Calu3 (cell line): ENCODE results near the gene C3orf85. TPM values are rescaled to one million over a fixed set of nuclear protein-coding genes. Genes with fewer than 3 reads are reported as not detected.

Experiments
- BruUV-seq: library from RNA; stranded (reverse); fragments of 400-500 nt; replicated peaks from 2 replicates; lab custom pipeline; 2021; lab: Mats Ljungman, UMichigan
- CTCF ChIA-PET: fragments of 300-600 bp; sonication (Branson Sonifier 250); formaldehyde crosslinking; loops from one replicate; lab custom pipeline; 2022; ENCODE audit warnings: antibody characterized with exemption; lab: Charles Lee
- DNase-seq: peaks from one replicate; pipeline ENCODE4 v3.0.0; 2022
- H3K27ac Mint-ChIP-seq: one replicate; pipeline ENCODE4 v1.8.0; 2022; ENCODE audit warnings: mixed read lengths; ENCODE audit not compliant: unreplicated experiment
- H3K27me3 Mint-ChIP-seq: one replicate; pipeline ENCODE4 v1.8.0; 2022; ENCODE audit warnings: mixed read lengths; ENCODE audit not compliant: unreplicated experiment
- H3K36me3 Mint-ChIP-seq: one replicate; pipeline ENCODE4 v1.8.0; 2022; ENCODE audit warnings: mild to moderate bottlenecking, moderate library complexity, mixed read lengths; ENCODE audit not compliant: insufficient read depth, unreplicated experiment
- H3K4me1 Mint-ChIP-seq: one replicate; pipeline ENCODE4 v1.8.0; 2022; ENCODE audit warnings: mild to moderate bottlenecking, low read depth, mixed read lengths; ENCODE audit not compliant: unreplicated experiment
- H3K4me3 Mint-ChIP-seq: one replicate; pipeline ENCODE4 v1.8.0; 2022; ENCODE audit warnings: mild to moderate bottlenecking, low read depth, moderate library complexity, mixed read lengths; ENCODE audit not compliant: unreplicated experiment
- H3K9me3 Mint-ChIP-seq: one replicate; pipeline ENCODE4 v1.8.0; 2022; ENCODE audit warnings: low read depth, mixed read lengths; ENCODE audit not compliant: unreplicated experiment
- CTCF ChIP-seq: fragments of 200-600 bp; IDR thresholded peaks from one replicate; pipeline ENCODE4 v1.8.0; 2022; ENCODE audit warnings: antibody characterized with exemption; ENCODE audit not compliant: unreplicated experiment
- intact Hi-C: fragments of 100-400 bp; cut with micrococcal nuclease; formaldehyde crosslinking; loops from one replicate; pipeline ENCODE4 v1.10.0; 2022; ENCODE audit not compliant: unreplicated experiment
- total RNA-seq: library from RNA; stranded (reverse); gene quantifications from 2 replicates; pipeline ENCODE4 v1.2.3, GENCODE V29; 2022

C3orf85 gene
- total RNA-seq, 1 experiment from 2014 or later, result not detected

GRCh38 chr3:109118584-109118983 lies 17.9 kb upstream of the C3orf85 start:
- no peak overlapping the region for H3K4me3 Mint-ChIP-seq
- no peaks in the 10 kb centered on the region for H3K9me3 Mint-ChIP-seq
- intact Hi-C loops, result no loop called here
- no peak overlapping the region for H3K27ac Mint-ChIP-seq
- H3K36me3 Mint-ChIP-seq, result no peaks in the 10 kb centered on the region
- CTCF ChIA-PET, result interaction anchor here (0.7 kb wide), 1 partner anchor 218 kb away, joined by 3 read pairs; no protein-coding TSS in a partner anchor
- BruUV-seq, result no TSS peak
- no peaks in the 10 kb centered on the region for H3K27me3 Mint-ChIP-seq
- peaks cover 24% of the 10 kb centered on the region for H3K4me1 Mint-ChIP-seq
- TF ChIP-seq CTCF, result no peak
- DNase-seq, result no peak

GRCh38 chr3:109122690-109123089 lies 13.8 kb upstream of the C3orf85 start:
- Mint-ChIP-seq H3K27ac (no peak overlapping the region), H3K27me3 (no peaks in the 10 kb centered on the region), H3K4me1 (peaks cover 34% of the 10 kb centered on the region), H3K36me3 (no peaks in the 10 kb centered on the region), H3K4me3 (no peak overlapping the region), H3K9me3 (no peaks in the 10 kb centered on the region)
- no peak for TF ChIP-seq CTCF
- no TSS peak for BruUV-seq
- CTCF ChIA-PET, result no interaction called here
- intact Hi-C loops, result no loop called here
- no peak for DNase-seq

- DNase-seq, result no peak
- intact Hi-C loops, result no loop called here
- CTCF ChIA-PET, result no interaction called here
- H3K27ac Mint-ChIP-seq, result no peak overlapping the region
- BruUV-seq, result no TSS peak
- peaks cover 2% of the 10 kb centered on the region for H3K9me3 Mint-ChIP-seq
- no peak for TF ChIP-seq CTCF
- H3K4me3 Mint-ChIP-seq, result no peak overlapping the region
- peaks cover 34% of the 10 kb centered on the region for H3K4me1 Mint-ChIP-seq
- no peaks in the 10 kb centered on the region for H3K27me3 Mint-ChIP-seq
- no peaks in the 10 kb centered on the region for H3K36me3 Mint-ChIP-seq
These were observed 10.6 kb upstream of the C3orf85 start for GRCh38 chr3:109125902-109126301.

- no TSS peak for BruUV-seq
- Mint-ChIP-seq H3K4me3 (no peak overlapping the region), H3K36me3 (no peaks in the 10 kb centered on the region), H3K27me3 (no peaks in the 10 kb centered on the region), H3K4me1 (peaks cover 25% of the 10 kb centered on the region), H3K27ac (no peak overlapping the region), H3K9me3 (peaks cover 2% of the 10 kb centered on the region)
- intact Hi-C loops, result no loop called here
- no peak for DNase-seq
- CTCF ChIA-PET, result no interaction called here
- TF ChIP-seq CTCF, result no peak
These were observed 9.0 kb upstream of the C3orf85 start for GRCh38 chr3:109127553-109127952.
